ENCODE results near the gene FMN1.

Gene FMN1

DNA sequence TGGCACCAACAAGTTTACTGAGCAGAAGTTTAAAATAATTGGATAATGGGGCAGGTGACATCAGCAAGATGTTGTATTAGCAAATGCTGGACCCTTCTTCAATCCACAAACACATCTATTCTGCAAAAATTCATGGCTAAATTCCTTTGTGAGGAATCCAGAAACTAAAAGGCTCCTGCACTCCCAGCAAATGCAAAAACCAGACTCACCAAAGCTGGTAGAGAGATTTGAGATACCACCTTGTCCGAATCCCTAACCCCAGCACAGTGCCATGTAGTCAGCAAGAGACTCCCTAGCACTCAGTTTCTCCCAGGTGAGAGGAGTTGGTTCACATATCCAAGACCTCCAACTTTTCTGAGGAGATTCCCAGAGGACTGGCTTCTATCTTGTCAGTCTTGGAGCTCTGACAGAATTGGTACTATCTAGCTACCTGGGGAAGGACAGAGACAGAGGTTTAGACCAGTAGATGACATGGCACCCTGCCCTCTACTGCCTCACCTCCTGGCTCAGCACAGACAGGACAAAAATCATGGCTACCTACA, 454.9 kb downstream of the FMN1 start:
- no peak for DNase-seq

GRCh38 chr15:32738666-32739065, 455.8 kb downstream of the FMN1 start:
- no peak for DNase-seq

DNA sequence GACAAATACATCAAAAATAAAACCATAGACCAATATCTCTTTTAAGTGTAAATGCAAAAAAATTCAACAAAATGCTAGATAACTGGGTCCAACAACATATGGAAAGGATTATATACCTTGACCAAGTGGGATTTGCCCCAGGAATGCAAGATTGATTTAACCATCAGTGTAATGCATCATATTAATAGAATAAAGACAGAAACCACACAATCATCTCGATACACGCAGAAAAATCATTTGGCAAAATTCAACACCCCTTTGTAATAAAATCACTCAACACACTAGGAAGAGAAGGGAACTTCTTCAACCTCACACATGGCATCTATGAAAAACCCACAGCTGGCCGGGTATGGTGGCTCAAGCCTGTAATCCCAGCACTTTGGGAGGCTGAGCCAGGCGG, 457.2 kb downstream of the FMN1 start:
- no peak for DNase-seq

DNA sequence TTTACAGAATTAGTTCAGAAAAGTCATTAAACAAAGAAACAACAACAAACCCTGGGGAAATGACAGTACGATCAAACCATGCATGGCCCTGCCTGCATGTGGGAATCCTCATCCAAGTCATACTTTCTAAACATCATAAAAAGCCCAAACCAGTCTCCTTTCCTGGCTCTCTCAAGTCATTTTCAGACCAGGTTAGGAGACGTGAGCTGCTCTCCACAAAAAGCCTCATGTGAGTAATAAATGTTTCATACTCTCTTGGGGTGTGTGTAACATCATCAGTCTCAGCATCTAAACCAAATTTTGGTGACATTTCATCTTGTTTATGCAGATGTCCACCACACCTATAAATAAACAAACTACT, 457.8 kb downstream of the FMN1 start:
- DNase-seq, result no peak

DNA sequence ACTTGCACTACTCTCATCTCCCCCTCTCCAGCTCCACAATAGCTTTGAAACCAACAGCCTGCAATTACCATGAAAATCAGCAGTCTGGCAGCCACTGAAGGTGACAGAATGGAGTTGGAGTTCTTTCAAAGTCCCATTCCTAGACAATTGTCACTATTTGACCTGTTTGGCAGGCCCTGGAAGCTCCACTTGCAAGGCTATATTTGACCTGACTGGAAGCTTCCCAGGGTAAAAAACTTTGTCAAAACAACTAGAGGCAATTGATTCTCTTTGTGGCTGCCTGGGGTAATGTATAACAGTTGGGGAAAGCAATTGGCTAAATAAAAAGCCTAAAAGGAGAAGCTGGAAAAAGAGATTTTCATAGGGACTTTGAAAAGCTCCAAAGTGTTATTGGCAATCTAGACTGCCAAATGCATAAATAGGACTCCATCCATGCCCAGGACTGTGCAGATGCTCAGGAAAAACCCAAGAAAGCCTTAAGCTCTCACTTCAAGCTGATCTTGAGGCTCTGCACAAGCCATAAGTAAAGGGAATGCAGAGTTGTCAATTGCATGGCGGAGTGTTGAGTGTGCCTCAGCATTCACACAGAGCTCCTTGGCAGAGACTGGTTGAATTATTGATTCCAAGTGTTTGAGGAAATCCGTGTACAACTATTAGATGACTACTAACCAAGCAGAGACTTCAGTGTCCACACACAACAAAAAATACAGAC, 458.4 kb downstream of the FMN1 start:
- DNase-seq, result no peak

DNA sequence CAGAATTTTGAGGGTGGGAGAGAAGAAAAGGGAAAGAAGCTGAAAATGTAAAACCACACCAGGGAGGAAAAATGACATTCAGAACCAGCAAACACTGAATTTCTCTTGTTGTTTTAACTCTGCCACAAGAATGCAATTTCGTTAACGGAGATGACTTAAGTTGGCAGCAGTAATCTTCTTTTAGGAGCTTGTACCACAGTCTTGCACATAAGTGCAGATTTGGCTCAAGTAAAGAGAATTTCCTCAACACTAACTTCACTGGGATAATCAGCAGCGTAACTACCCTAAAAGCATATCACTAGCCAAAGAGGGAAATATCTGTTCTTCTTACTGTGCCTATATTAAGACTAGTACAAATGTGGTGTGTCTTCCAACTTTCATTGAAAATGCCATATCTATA, 461.2 kb downstream of the FMN1 start:
- DNase-seq, result no peak

GRCh38 chr15:32732574-32733157, 461.8 kb downstream of the FMN1 start:
- no peak for DNase-seq

DNA sequence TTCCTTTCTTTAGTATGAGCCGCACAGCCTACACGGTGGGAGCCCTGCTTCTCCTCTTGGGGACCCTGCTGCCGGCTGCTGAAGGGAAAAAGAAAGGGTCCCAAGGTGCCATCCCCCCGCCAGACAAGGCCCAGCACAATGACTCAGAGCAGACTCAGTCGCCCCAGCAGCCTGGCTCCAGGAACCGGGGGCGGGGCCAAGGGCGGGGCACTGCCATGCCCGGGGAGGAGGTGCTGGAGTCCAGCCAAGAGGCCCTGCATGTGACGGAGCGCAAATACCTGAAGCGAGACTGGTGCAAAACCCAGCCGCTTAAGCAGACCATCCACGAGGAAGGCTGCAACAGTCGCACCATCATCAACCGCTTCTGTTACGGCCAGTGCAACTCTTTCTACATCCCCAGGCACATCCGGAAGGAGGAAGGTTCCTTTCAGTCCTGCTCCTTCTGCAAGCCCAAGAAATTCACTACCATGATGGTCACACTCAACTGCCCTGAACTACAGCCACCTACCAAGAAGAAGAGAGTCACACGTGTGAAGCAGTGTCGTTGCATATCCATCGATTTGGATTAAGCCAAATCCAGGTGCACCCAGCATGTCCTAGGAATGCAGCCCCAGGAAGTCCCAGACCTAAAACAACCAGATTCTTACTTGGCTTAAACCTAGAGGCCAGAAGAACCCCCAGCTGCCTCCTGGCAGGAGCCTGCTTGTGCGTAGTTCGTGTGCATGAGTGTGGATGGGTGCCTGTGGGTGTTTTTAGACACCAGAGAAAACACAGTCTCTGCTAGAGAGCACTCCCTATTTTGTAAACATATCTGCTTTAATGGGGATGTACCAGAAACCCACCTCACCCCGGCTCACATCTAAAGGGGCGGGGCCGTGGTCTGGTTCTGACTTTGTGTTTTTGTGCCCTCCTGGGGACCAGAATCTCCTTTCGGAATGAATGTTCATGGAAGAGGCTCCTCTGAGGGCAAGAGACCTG, 463.5 kb downstream of the FMN1 start:
- peak; percentile 62 for DNase-seq

- no peak for DNase-seq
These were observed 464.7 kb downstream of the FMN1 start for GRCh38 chr15:32729700-32730395.

DNA sequence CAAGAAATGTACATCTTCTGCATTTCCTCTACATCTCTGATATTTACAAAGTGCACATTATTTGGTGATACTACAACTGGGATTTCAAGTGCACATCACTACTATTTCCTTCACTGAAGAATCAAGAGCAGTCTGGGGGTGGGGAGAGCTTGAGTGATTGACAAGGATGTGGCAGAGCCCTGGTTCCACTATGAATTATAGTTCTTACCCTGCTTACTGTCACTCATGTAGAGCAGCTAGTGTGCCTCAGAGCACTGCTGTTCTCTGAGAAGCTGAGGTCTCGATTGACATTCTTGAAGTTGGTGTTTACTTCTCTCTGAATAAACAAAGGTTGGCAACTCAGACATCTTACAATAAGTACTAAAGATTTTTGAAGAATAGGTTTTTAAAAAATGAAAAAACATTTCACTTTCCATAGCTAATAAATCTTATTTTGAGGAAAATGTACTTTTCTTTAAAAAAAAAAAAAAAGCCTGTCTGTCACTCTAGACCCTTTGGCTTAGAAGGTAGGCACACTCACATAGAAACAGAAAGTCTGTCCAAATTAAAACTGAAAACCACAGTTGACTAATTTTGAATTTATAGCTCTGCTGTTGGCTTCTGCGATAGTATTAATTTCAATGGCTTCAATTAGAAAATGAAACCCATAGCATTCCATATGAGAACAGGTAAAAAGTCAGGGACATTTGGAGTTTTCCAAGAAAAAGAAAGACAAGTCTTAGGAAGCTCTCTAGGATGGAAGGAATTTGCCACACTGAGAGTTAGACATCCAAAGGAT, 471.2 kb downstream of the FMN1 start:
- no peak for DNase-seq

DNA sequence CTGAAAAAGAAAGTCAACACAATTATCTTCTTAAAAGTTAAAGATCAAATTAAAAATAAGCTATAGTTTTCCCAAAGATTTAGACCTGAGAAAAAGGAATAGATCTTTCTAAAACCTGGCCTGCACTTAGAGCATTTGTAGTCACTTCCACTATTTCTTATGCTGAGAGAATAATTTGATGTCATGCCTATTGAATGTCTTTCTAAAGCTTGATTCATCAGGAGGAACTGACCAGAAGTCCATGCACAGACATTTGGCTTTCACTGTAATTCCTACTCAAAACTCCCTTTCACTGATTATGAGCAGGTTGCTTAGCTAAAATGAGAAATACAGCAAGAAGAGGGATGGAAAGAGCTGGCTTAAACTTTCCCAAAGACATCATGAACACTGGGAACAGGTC, 472.4 kb downstream of the FMN1 start:
- DNase-seq, result no peak

DNA sequence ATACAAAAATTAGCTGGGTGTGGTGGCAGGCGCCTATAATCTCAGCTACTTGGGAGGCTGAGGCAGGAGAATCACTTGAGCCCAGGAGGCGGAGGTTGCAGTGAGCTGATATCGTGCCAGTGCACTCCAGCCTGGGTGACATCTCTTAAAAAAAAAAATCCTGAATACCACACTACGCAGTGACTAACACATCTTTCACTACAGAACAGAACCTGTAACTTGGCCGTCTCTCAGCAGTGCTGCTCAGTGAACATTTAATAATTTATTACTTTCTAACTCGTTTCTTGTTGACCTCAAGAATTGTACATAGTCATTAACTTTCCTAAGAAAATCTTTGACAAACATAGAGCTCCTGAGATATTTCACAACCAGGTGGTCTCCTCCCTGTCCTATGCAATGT, 472.9 kb downstream of the FMN1 start:
- DNase-seq, result no peak

DNA sequence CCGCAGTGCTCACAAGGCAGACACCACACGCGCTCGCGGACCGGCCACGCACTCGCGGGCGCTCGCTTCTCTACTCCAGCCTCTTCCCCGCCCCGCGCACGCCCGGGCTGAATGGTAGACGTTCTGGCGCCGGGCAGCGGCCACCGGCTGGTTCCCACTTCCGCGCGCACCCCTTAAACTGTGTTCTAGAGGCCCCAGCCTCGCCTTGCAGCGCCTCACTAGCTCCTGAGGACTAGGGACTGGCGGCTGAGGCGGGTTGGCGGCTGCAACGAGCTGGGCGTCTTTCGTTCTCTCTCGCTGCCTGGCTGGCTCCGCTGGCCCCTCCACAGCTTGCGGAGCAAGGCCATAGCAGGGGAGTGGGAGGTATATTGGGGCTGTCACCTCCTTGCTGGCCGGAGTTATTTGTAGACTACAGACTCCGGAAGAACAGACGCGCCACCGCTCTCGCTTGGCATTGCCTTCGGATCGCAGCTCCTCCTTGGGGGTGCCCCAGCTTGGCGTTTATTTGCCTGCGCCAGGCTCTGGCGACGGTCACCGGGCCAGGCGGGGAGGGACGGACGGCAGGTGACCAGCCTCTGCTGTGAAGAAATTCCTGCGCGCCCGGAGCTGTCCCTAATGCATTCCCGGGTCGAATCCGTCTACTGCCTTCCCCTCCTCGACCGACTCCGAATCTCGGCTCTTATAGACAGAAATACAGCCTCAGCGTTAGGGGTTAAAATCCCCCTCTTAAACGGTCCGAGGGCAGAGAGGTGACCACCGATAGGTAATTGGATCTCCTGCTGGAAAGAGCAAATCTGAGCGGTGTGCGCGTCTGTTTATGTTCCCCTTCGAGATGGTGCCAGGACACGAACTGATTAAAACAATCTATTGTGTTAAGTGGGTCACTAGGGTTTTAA, 475.4 kb downstream of the FMN1 start:
- no peak for DNase-seq

DNA sequence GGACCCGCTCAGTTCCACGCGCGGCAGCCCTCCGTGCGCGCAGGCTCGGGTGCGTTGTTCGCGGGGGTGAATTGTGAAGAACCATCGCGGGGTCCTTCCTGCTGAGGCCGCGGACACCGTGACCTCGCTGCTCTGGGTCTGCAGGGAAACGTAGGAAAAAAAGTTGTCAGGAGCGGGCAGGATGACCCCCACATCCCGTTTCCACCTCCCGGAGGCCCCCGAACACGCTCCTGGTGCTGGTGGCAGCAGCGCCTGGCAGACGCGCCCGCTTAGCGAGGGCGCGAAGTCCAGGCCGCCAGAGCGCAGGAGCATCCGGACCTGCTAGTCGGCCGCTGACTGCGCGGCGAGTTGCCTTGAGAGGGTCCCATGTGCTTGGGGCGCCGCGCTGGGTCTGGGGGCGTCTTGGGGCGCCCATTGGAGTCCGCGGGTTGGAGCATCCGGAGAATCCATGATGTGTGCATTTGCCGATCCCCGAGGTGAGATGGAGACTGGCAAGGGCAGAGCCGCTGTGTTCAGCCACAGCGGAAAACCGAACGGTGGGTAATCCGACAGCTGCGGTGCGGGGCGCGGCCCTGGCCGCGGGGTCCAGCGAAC, 476.2 kb downstream of the FMN1 start:
- no peak for DNase-seq

DNA sequence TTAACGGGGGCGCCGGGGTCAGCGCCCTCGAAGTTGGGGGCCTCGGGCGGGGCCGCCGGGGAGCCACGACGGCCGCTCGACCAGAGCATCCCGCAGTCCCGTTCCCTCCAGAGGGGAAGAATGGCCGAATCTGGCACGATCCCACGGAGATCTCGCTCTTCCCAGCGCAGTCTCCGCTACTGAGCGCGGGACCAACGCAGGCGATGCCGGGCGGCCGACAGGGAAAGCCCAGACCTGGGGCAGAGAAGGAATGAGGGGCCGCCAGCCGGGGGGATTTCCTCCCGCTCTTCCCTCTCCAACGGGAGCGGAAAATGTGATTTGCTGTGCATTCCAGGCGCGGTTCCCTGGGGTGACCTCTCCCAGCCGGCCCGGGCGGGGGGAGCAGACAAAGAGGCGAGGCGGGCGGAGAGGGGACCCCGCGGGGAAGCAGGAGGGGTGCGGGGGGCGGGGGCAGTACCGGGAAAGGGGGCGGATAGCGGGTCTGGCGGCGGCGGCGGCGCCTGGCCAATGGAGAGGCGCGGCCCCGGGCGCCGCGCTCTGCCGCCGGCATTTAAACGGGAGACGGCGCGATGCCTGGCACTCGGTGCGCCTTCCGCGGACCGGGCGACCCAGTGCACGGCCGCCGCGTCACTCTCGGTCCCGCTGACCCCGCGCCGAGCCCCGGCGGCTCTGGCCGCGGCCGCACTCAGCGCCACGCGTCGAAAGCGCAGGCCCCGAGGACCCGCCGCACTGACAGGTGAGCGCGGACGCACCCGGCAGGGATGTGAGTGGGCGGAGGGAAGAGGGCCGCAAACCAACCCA, 476.9 kb downstream of the FMN1 start, which contains the start of gene GREM1:
GREM1 (plus strand) TSS at position 579 of the 801 bp plus-strand sequence. CDS start 12,687 bp downstream, outside the sequence.
- no peak for DNase-seq

- no peak for DNase-seq
These were observed 477.5 kb downstream of the FMN1 start for GRCh38 chr15:32716915-32717425.

- no peak for DNase-seq
These were observed 478.1 kb downstream of the FMN1 start for GRCh38 chr15:32716216-32716914.

Data from NCI-H2171 treated with DMSO at 0.1 percent for 48 hours (cell line).